Measurements from ENCODE around the gene SNAPC5.
"Not testable (repeated sequence)": the region's sequence is repeated elsewhere in the genome, so short reads cannot be mapped to it uniquely, and the experiment has no call there.

The SNAPC5 gene, protein sequence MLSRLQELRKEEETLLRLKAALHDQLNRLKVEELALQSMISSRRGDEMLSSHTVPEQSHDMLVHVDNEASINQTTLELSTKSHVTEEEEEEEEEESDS

GRCh38 chr15:66497502-66498455, at the start of gene SNAPC5:
Gene SNAPC5 (minus strand): TSS chr15:66497762. CDS start chr15:66497731, 31 bp downstream.
- DNase-seq (ENCODE audit: low spot score), result peak; percentile 60

DNA sequence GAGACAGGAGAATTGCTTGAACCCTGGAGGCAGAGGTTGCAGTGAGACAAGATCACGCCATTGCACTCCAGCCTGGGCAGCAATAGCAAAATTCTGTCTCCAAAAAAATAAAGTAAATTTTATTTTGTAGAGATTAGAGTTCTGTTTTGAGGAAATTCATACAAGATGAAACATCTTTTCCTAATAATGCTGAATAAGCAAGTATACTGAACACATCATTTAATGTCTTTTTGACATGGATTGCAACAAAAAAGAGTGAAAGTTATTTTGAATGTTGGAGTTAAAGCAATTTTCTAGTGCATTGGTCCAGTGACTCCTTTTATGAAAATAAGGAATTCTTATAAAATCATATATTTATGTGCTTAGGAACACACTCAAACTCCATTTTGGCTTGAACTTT, 47.7 kb upstream of the SNAPC5 start:
- DNase-seq (ENCODE audit: low spot score), result no peak

DNA sequence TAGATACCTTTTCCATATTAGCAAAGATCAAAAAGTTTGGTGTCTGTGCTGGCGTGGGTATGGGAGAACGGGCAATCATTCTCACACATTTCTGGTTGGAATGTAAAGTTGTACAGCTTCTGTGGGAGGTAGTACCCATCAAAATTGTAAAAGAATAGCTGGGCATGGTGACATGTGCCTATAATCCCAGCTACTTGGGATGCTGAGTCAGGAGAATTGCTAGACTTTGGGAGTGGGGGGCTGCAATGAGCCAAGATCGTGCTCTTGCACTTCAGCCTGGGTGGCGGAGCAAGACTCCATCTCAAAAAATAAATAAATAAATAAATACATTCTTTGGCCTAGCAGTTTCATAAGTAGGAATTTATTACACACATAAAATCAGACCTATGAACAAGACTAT, 45.3 kb upstream of the SNAPC5 start:
- DNase-seq (ENCODE audit: low spot score), result no peak

DNA sequence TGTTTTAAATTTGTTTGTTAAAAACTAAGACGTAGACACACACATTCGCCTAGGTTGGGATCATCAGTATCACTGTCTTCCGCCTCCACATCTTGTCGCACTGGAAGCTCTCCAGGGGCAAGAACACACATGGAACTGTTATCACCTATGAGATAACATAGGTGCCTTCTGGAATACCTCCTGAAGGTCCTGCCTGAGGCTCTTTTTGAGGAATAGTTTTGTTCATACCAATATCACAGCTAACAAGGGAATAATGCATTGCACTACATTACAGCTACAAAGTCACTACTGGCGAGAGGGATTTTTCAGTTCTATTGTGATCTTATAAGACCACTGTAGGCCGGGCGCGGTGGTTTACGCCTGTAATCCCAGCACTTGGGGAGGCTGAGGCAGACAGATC, 37.5 kb upstream of the SNAPC5 start:
- no peak for DNase-seq (ENCODE audit: low spot score)

DNA sequence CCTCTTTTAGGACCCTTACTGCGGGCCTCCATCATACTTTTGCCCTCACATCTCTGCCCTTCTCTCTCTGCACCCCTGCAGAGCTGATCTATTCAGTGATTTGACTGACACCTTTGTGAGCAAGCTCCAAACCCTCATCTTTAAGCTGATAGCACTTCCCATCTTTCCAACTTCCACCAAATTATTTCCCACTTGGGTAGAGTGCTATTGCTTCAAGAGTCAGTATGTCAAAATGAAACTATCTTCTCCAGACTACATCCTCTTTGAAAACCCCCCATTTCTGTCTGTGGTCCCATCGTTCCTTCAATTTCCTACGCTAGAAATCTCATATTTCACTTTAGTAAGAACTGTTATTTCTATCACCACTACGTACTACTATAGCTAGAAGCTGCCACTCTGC, 27.3 kb upstream of the SNAPC5 start:
- no peak for DNase-seq (ENCODE audit: low spot score)

DNA sequence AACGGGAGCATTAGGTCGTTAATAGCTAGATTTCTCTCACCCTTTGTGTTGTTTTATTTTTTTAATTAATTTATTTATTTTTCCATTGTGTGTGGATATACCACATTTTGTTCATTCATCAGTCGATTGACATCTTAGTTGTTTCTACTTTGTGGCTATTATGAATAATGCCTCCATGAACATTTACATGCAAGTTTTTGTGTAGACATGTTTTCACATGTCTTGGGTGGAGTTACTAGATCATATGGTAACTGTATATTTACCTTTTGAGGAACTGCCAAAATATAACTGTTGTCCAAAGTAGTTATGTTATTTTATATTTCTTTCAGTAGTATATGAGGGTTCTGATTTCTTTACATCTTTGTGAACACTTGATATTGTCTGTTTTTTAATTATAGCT, 26.4 kb upstream of the SNAPC5 start:
- no peak for DNase-seq (ENCODE audit: low spot score)

GRCh38 chr15:66515901-66516322, 18.4 kb upstream of the SNAPC5 start:
- no peak for DNase-seq (ENCODE audit: low spot score)

- DNase-seq (ENCODE audit: low spot score), result no peak
Measured at GRCh38 chr15:66514586-66514985, 17.0 kb upstream of the SNAPC5 start.

DNA sequence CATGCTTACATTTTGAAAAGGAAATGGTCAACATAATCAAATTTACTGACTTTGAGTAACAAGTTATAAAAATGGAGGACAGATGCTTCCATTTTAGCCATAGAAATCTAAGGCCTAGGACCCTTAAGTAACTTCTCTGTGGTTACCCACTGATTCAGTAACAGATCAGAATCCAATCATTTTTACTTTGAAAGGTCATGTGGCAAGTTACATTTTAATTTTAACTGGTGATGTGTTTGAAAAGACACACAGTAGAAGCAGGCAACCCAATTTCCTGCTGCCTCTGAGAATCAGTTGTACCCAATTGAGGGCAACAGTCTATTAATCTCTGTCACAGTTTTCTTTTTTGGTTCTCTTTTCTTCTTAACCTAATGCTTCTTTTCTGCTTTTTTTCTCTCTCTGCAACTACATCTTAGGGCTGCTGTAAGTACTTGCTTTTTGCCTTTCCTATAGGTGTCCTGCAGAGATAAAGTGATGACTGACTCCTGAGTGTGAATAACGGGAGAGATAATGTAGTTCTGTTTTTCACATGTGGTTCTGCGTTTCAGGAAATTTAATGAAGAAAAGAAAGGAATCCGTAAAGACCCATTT, 10.8 kb upstream of the SNAPC5 start:
- DNase-seq (ENCODE audit: low spot score), result no peak

GRCh38 chr15:66505818-66506217, 8.3 kb upstream of the SNAPC5 start:
- DNase-seq (ENCODE audit: low spot score), result no peak

DNA sequence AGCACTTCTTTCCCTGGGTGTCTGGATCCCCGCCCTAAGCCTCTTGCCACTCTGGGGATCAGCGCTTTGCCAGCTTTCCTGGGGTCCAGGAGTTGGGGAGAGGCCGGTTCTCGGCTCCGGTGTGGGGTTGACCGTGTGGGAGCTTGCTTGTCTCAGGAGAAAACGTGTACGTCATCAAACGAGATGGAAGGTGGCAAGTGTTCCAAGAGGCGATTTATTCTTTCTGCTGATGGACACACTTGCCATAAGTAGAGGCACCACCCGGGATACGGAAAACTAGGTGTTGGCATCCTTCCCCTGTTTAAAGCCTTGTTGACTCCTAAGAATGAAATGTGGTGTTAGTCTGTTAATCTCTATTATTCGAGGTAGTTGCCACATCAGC, 7.9 kb upstream of the SNAPC5 start:
- DNase-seq (ENCODE audit: low spot score), result no peak

DNA sequence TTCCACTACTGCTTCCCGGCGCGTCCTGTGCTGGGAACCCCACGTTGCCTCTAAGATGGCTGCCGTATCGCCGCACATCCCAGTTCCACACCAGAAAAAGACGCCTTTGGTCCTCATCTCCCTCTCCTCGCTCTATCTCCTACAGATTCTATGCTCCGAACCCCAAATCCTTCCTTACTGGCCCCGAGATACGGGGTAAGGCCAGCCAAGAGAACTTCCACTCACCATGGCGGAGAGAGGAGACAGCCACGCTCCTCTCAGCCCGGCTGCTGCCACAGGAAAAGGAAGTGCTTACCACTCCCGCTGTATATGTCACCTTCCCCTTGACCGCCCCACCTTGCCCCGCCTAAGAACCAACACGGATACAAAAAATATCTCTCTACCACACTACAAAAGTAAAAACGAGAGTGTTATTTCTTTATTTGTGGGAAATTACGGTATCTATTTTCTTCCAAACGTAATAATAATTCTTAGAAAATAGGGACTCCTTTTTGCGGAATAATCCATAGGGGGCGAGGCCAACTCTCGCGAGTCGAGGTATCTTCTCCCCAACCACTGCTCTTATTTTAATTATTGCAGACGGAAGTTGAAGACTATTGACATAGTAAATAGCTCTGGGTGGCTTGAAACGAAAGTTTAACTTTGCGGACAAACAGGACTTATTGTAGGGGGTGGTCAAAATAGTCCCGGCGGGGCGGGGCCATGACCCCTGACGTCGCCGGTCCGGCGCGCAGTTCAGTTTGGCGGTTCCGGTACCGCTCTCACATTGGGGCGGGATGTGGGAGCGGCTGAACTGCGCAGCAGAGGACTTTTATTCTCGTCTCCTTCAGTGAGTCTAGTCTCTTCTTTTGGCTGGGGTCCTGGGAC, 7.2 kb upstream of the SNAPC5 start, which contains the start of the genes RPL4 and ZWILCH:
Gene RPL4, minus strand, starts transcription at position 293 of the 867 bp plus-strand sequence. Its CDS starts 65 bp downstream, at position 228.
Gene ZWILCH, plus strand, starts transcription at position 764 of the 867 bp plus-strand sequence. Its CDS starts 13 bp downstream, at position 777.
- DNase-seq (ENCODE audit: low spot score), result peak; percentile 47

- no peak for DNase-seq (ENCODE audit: low spot score)
Measured at GRCh38 chr15:66503780-66504562, 6.4 kb upstream of the SNAPC5 start.

- not testable (repeated sequence) for DNase-seq (ENCODE audit: low spot score)
Measured at GRCh38 chr15:66503041-66503648, 5.6 kb upstream of the SNAPC5 start.

- no peak for DNase-seq (ENCODE audit: low spot score)
Measured at GRCh38 chr15:66502491-66502890, 4.9 kb upstream of the SNAPC5 start.

- DNase-seq (ENCODE audit: low spot score), result not testable (repeated sequence)
Measured at GRCh38 chr15:66500346-66500745, 2.8 kb upstream of the SNAPC5 start.

- DNase-seq (ENCODE audit: low spot score), result no peak
Measured at GRCh38 chr15:66498501-66499386, 1.2 kb upstream of the SNAPC5 start.

GRCh38 chr15:66496951-66497501, 536 bp downstream of the SNAPC5 start:
- no peak for DNase-seq (ENCODE audit: low spot score)

- no peak for DNase-seq (ENCODE audit: low spot score)
Measured at GRCh38 chr15:66494262-66494661, 3.3 kb downstream of the SNAPC5 start.
